Activated CD8-positive, alpha-beta memory T cell treated with anti-CD3 and anti-CD28 coated beads, Interleukin-2, amount 50 U/mL, for 24 hours (primary cell): Measurements from ENCODE around the gene WDR5.
"Not testable (repeated sequence)": the region's sequence is repeated elsewhere in the genome, so short reads cannot be mapped to it uniquely, and the experiment has no call there.

ENCODE experiments used
- DNase-seq: peaks from one replicate; pipeline ENCODE4 v3.0.0-alpha.2; 2020; ENCODE audit errors: extremely low read depth

The WDR5 gene

DNA sequence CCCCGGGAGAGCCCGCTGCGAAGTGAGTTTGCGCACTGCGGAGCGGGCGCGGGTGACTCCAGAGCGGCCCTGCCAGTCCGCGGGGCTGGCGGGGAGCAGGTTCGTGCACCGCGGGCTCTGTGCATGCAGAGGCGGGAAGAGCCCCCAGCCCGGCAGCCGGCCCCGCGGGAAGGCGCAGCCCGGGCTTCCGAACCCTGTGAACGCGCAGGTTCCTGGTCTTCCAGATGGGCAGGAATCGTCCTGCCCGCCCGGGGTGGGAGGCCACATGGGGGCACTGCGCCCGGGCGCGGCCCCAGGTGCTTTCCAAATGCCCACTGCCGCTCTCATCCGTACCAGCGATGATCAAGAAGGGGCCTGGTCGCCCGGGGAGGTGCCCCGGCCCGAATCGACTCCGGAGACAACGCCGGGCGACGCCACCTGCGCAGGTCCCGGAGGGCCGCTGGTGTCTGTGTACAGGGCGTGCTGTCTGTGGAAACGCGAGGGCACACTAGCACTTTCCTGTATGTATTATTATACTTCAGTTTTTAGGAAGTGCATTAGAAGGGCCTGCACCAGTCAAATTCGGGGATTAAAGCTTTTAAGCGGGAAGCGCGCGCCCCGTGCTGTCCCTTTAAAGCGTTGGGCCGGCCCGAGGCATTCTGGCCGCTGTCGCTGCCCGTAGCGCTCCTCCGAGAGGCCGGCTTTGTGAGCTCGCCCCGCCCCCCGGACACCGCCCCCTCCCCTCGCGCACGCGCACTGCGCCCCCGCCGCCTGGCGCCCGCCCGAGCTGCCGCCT is at the start of gene WDR5:
WDR5 (plus strand) TSS at position 740 of the 775 bp plus-strand sequence. CDS start 3,796 bp downstream, outside the sequence.
- peak; percentile 63 for DNase-seq

DNA sequence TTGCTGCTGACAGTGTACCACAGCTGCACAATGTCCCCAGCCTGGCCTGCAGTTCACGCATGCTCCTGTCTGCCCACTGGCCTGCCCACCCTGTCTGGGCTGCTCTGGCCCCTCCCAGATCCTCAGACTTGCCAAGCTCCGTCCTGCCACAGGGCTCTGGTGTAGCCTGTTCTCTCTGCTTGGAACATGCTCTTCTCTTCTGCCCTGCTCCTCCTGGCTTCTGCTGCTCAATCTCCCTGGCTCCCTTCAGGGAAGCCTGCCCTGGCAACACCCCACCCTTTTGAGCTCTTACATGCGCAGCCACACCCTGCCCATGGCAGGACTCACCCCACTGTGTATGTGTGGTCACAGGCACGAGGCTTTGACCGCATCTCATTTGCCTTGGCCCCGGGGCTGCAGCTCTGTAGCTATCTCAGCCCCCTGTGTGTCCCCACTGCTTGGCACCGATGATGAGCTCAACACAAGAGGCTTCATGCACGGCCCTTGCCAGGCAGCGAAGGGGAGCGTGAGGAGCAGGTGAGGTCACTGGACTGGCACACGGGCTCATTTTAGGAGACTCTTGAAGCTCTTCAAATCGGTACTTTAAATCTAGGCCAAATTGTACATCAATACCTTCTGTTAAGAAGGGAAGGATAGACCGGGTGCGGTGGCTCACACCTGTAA is 47.7 kb upstream of the WDR5 start:
- no peak for DNase-seq

DNA sequence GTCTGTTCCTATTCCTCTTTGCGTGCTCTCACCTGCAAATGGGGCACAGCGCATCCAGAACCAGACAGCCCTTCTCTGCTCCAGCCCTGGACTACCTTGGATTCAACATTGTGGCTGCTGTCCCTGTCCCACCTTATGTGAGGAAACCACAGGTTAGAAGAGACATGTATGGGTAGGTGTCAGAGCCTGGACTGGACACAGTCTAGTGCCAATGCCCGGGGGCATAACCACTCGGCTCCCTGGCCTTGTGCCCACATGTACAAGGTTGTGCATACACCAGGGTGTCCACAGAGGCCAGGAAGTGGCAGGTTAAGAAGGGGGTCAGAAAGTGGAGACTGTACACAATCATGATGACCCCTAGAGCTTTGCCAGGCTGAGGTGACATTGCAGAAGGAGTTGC is 45.9 kb upstream of the WDR5 start:
- DNase-seq = no peak

DNA sequence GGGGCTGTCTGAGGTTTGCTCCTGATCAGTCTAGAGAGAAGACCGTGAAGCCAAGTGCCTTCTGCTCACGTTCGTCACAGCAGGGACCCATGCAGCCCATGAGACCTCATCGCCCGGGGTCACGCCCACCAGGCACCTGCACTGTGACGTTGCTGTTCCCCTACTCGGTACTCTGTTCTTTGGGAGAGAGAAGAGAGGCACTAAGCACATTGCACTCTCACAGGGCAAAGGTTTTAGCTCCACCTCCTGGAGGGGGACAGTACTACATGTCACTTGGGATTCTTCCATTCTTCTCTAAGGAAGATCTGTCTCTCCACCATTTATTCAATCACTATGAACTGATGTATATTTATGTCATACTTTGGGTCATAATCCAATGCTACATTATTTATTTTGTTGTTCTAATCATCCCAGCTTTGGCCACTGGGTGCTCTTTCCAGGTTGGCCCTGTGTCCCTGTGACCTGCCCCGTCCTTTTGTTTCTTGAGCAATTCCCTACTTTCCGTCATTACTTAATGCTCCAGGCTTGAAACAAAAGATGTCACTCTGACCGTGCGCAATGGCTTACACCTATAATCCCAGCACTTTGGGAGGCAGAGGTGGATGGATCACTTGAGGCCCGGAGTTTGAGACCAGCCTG is 36.6 kb upstream of the WDR5 start:
- DNase-seq = peak; percentile 14

DNA sequence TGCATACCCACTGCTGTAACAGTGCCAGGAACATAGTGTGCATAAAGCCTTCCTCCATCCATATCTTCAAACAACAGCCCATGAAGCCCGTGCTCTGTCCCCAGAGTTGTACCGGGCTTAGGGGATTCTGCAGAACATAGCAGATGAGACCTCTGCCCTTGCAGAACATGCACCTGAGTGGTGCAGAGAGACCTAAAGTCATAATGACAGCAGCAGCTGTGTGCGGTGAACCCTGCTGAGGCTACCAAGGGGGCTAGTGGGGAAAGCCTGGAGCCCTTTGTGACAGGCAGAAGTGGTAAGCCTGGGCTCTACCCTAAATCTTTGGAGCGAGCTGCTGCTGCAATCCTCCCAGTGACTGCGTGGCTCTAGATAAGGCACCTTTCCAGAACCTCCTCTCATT is 35.8 kb upstream of the WDR5 start:
- DNase-seq = no peak

DNA sequence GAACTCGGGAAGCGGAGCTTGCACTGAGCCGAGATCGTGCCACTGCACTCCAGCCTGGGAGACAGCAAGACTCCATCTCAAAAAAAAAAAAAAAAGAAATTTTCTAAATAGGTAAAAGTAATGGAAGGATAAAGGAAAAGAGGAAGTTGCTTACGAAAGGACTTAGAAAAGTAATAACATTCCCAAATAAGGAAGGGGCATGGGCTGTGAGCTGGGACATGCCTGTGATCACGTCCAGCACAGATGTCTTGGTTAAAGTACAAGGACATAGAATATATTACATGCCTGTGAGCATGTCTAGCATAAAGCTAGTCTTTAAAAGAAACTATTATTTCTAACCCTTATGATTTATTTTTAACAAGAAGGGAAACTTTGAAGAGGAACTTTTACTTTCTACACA is 34.7 kb upstream of the WDR5 start:
- DNase-seq = not testable (repeated sequence)

DNA sequence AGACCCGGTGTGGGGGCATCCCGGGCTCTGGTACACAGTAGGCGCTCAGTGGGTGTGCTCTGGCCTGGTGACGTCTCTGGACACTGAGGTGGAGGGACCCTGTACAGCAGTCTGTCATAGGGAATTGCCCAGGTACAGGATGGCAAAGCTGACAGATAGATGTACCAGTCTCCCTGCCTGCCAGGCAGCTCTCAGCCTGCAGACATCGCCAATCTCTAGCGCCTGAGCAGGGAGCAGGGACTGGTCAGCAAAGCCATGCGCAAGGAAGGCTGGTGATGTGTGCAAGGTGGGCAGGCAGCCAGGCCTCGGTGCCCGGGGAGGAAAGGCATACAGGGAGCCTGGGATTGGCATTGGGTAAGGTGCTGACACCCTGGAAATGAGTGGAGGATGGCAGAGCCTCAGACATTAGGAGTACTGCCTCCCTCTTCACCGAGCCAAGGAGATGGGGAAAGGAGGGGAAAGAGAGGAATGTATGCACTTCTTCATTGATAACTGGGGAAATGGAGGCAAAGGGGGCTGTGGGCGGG is 34.2 kb upstream of the WDR5 start:
- no peak for DNase-seq

DNA sequence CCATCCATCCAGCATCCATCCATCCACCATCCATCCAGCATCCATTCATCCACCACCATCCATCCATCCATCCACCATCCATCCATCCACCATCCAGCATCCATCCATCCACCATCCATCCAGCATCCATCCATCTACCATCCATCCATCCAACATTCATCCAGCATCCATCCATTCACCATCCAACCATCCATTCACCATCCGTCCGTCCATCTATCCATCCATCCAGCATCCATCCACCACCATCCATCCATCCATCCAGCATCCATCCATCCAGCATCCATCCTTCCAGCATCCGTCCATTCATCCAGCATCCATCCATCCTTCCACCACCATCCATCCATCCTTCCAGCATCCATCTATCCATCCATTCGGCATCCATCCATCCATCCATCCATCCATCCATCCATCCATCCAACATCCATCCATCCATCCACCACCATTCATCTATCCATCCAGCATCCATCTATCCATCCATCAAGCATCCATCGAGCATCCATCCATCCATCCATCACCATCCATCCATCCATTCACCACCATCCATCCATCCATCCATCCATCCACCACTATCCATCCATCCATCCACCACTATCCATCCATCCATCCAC is 32.4 kb upstream of the WDR5 start:
- DNase-seq = no peak

DNA sequence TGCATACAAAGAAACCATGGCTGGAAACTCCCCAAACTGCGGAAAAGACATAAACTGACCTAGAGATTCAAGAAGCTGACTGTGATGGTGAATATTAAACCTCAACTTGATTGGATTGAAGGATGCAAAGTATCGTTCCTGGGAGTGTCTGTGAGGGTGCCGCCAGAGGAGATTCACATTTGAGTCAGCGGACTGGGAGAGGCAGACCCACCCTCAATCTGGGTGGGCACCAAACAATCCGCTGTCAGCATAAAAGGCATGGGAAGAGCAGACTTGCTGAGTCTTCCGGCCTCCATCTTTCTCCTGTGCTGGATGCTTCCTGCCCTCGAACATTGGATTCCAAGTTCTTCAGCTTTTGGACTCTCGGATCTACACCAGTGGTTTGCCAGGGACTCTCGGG is 24.8 kb upstream of the WDR5 start:
- DNase-seq = no peak

DNA sequence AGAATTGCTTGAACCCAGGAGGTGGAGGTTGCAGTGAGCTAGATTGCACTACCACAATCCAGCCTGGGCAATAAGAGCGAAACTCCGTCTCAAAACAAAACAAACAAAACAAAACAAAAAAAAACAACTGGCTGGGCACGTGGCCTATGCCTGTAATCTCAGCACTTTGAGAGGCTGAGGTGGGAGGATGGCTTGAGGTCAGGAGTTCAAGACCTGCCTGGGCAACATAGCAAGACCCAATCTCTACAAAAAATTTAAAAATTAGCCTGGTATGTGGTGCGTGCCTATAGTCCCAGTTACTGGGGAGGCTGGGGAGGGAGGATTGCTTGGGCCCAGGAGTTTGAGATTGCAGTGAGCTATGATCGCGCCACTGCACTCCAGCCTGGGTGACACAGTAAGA is 23.3 kb upstream of the WDR5 start:
- DNase-seq = no peak

DNA sequence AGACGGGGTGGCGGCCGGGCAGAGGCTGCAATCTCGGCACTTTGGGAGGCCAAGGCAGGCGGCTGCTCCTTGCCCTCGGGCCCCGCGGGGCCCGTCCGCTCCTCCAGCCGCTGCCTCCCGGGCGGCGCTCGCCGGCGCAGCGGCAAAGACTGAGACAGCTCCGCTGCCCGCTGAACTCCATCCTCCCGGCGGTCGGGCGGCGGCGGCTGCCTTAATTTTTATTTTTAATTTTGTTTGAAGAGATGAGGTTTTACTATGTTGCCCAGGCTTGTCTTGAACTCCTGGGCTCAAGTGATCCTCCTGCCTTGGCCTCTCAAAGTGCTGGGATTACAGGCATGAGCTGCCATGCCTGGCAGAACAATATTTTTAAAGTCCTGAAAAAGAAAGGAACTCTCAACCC is 16.9 kb upstream of the WDR5 start:
- DNase-seq = not testable (repeated sequence)

DNA sequence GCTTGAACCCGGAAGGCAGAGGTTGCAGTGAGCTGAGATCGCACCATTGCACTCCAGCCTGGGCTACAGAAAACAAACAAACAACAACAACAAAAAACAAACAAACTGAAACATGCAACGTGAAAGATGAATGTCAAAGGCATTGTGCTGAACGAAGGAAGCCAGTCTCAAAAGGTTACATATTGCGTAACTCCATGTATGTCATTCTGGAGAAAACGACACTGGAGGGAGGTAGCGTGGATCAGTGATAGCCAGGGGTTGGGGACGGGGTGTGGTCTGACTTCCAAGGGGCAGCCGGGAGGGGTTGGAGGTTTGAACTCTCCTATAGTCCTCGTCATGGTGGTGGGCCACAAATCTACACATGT is 12.1 kb upstream of the WDR5 start:
- DNase-seq = no peak

DNA sequence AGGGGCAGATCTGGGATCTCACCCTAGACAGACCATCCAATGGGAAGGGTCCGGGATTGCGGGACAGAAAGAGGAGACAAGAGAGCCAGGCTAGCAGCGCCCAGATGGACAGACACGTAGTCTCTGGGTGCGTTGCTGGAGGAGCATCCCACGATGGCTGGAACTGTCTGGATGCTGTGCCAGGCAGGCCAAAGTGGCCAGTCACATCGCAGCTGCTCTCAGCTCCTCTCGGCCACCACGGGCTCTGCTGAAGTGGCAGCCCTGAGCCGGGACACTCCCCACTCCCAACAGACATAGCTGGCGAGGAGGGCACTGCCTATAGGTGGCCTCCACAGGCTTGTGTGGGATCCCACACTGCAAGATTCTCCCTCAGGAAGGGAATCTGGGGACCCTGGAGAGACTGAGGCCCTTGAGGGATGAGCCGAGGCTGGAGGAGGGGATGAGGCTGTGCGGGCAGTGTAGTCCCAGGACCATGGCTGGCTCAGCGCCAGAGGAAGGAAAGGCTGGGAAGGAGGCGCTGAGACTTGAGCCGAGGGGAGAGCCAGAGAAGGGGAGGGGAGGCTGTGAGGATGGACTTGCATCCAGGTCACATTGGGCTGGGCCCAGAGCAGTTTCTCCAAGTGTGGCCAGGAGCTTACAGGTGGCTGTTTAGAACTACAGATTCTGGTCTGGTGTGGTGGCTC is 10.3 kb upstream of the WDR5 start:
- DNase-seq = no peak

DNA sequence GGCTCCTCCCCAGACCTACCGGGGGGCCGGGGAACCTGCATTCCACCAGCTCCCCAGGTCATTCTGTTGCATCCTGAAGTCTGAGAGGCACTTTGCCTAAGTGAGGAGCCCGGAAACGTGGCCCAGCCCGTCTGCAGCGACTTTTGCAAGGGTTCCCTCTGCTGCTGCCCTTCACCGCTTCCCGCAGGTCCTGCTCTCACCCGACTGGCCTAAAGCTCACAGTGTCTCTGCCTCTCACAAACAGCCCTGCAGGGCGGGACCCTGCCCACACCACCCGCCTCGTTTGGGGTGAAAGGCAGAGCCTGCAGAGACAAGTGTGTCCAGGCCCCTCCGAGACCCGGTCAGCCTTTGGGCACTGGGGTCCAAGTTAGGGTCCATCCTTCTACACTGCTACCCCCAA is 9.5 kb upstream of the WDR5 start:
- no peak for DNase-seq

DNA sequence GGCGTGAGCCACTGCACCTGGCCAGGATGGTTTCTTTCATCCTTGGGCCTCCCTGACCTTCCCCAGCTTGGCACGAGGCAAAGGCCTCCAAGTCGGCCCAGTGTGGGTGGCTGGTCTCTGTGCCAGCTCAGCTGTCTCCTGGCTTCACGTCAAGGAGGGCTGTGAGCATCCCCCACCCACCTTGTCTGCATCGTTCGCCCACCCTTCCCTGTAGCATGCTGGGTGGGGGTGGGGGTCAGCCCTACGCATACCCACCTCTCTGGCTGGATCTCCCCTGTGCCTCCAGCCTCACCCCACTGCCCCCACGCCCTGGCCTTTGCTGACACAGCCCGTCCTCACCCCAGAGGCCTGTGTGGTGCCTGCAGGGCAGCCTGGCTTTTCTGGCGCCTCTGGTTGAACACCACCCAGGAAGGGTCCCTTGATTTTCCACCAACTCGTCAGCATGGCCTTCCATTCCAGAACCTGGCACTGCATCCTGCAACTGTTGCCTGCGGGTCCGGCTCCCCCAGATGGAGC is 8.8 kb upstream of the WDR5 start:
- no peak for DNase-seq

DNA sequence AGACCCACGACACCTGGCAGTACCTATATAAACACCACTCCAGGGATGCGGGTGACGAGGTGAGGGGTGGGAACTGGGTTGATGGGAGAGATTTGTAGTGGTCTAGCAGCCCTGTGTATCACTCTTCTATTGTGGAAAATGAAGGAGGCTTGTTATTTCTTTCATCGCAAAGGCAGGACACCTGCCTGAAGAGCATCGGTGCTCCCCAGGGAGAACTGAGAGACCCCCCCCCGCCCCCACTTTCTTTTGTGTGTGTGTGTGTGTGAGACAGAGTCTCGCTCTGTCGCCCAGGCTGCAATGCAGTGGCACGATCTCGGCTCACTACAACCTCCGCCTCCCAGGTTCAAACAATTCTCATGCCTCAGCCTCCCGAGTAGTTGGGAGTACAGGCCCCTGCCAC is 8.3 kb upstream of the WDR5 start:
- no peak for DNase-seq

DNA sequence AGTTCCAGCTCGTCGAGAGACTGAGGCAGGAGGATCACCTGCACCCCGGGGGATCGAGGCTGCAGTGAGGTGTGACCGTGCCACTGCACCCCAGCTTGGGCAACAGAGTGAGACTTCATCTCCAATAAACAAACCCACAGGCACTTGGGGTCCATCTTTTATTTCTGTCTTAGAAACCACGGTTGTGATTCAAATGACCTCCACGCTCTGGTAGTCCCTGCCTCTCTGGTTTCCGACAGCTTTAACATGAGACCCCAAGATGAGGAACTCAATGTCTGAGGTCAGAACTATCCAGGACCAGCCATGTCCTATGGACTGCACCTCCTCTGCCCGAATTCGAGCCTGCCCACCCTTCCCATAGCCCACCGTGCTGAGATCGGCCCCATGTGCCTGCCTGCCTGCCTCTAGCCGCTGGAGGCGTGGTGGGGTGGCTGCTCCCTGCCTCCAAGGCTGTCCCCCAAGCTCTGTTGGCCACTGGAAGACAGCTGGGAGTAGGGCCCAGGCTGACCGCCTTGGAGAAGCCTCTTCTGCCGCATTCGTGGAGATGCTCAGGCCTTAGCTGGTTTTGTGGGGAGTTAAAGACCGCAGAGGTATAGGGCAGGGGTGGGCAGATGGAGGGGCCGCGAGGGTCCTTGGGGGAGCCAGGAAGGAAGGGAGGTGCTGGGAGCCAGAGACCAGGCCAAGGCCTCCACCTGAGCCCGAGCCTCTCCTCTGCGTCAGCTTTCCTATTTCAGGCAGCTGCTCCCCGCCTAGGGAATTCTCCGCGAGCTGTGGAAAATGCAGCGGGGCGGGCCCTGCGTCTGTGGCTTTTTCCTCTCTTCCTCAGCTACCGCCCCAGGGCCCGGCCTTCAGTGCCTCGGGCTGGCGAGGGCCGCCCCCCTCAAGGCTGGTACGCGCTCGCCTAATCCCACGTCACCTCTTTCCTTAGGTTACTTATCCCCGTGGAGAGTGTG is 6.9 kb upstream of the WDR5 start:
- DNase-seq = no peak

DNA sequence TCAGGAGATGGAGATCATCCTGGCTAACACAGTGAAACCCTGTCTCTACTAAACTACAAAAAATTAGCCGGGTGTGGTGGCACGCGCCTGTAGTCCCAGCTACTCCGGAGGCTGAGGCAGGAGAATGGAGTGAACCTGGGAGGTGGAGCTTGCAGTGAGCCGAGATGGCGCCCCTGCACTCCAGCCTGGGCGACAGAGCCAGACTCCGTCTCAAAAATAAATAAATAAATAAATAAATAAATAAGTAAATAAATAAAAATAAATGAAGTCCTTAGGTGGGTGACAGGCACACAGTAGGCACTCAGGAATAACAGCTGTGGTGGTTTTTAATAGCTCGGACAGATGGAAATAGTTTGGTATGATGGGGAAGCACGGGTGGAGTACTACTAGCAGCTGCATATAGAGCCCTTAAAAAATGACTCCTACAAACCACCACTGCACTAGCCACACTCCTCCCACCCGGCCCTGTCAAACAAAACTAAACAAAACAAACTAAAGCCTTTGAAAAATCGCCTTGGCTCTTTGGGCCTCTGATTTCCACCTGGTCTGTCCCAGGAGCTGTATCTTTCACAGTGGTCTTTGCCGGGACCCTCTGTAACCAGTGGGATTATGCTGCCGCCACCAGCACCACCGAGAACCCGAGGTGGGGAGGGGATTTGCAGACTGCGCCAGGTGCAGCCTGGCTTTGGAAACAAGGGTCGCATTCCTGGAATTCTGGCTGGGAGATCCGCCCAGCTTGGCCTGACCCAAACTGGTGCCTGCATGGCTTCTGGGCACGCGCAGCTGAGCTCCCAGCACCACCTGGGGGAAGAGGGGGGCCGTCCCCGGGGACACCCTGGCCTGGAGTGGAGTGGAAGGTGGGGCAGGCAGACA is 5.1 kb upstream of the WDR5 start:
- DNase-seq = no peak

DNA sequence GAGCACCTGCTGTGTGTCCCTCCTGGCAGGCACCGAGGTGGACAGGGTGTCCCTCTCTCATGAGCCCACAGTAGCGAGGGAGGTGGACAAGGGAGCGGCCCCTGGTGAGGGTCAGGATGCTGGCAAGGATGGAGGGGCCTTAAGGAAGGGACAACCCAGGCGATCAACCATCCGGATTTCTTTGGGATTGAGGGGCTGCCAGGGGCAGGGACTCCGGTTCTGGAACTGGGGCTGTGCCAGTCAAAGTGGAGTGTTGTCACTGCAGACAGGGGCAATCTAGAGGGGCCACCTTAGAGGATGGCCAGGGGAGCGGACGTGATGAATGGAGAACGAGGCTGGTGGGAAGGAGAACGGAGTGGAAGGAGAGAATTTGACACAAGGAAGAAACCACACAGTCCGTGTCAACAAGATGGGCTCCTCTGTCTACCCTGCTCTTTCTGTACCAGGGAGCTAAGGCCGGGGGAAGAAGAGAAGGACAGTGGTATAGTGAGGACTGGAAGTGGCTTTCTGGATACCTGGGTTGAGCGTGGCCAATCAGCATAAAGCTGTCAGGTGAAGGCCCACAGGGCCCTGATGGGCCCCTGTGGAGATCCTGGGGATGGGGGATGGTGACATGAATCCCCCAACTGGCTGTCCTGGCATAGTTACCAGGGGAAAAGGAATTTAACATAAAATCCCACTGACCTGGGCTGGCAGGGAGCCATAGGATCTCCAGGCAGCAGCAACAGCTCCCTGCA is 4.2 kb upstream of the WDR5 start:
- no peak for DNase-seq
